ENCODE measurements around the gene THSD4. TPM values are rescaled to one million over a fixed set of nuclear protein-coding genes. Genes with fewer than 3 reads are reported as not detected.

The THSD4 gene
- polyA plus RNA-seq, 1 donor (not counting 4 experiments of a cell fraction or from before 2014, with no cell fraction given) = 24.5 TPM

DNA sequence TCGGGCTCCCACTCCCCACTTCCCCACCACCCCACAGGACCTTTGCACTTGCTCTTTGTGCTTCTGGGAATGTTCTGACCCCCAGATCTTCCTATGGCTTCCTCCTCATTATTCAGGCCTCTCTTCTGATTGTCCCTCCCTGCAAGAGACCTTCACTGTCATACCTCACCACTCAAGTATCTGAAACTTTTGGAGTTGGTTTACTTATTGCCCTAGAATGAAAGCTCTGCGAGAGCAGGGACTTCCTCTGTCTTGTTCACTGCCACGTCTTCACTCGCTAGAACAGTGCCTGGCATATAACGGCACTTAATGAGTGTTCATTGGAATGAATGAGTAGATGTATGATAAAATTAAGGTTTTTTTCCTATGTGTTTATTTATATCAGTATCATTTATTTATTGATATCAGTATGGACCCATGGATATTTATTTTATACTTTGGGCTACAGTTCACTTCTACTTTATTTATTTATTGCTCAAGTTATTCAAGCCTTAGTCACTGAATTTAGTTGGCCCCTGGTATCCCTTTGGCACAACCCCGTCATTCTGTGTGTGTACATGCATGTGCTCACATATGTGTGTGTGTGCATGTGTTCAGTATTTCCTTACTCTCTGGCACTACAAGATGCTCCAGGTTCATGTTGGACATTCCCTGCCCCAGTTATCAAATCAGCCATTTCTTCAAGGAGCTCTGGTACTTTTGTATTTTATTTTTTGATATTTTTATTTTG is 197.6 kb downstream of the THSD4 start:
- Histone ChIP-seq H3K79me2 (ENCODE audit: control insufficient read depth, insufficient read depth, low read length) (no peaks in the 10 kb centered on the region), H2AFZ (ENCODE audit: control insufficient read depth, low read length) (no peak overlapping the region), H3K27ac (ENCODE audit: control insufficient read depth, insufficient read depth, low read length) (no peak overlapping the region), H3K36me3 (ENCODE audit: control insufficient read depth in 2 of 2, extremely low read depth in 1 of 2, insufficient read depth in 2 of 2, low read length in 2 of 2) (peaks cover 11 to 18% of the 10 kb centered on the region in 2 experiments), H3K9ac (ENCODE audit: control insufficient read depth, extremely low read depth, insufficient read depth, low read length) (no peak overlapping the region), H3K4me3 (ENCODE audit: control insufficient read depth in 2 of 3, extremely low read depth in 1 of 3, insufficient read depth in 2 of 3, low read depth in 1 of 3, low read length in 3 of 3) (no peak overlapping the region), H3K4me2 (ENCODE audit: control insufficient read depth, extremely low read depth, insufficient read depth, low read depth, low read length) (no peak overlapping the region), H3K9me1 (ENCODE audit: control insufficient read depth, extremely low read depth, insufficient read depth, low read length) (no peaks in the 10 kb centered on the region), H3K4me1 (ENCODE audit: control insufficient read depth, extremely low read depth, insufficient read depth, low read length) (no peaks in the 10 kb centered on the region), H3K9me3 (ENCODE audit: control insufficient read depth, low read depth, low read length) (no peaks in the 10 kb centered on the region), H3K27me3 (ENCODE audit: control insufficient read depth, extremely low read depth, insufficient read depth, low read length) (no peaks in the 10 kb centered on the region), H4K20me1 (ENCODE audit: control insufficient read depth, extremely low read depth, insufficient read depth, low read length) (no peaks in the 10 kb centered on the region)
- DNase-seq (ENCODE audit: low read depth, low spot score) (no peak), FAIRE-seq (peak; percentile 34)
- TF ChIP-seq EZH2 (IDR thresholded peaks at IDR 0.05; ENCODE audit: low read length) = no peak
- TF ChIP-seq, protein P1, sequence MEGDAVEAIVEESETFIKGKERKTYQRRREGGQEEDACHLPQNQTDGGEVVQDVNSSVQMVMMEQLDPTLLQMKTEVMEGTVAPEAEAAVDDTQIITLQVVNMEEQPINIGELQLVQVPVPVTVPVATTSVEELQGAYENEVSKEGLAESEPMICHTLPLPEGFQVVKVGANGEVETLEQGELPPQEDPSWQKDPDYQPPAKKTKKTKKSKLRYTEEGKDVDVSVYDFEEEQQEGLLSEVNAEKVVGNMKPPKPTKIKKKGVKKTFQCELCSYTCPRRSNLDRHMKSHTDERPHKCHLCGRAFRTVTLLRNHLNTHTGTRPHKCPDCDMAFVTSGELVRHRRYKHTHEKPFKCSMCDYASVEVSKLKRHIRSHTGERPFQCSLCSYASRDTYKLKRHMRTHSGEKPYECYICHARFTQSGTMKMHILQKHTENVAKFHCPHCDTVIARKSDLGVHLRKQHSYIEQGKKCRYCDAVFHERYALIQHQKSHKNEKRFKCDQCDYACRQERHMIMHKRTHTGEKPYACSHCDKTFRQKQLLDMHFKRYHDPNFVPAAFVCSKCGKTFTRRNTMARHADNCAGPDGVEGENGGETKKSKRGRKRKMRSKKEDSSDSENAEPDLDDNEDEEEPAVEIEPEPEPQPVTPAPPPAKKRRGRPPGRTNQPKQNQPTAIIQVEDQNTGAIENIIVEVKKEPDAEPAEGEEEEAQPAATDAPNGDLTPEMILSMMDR (optimal IDR thresholded peaks at IDR 0.05 in 1 of 3, IDR thresholded peaks at IDR 0.05 in 1 of 3, conservative IDR thresholded peaks at IDR 0.05 in 1 of 3; ENCODE audit: extremely low read depth in 1 of 3, insufficient read depth in 2 of 3, low read length in 3 of 3) = no peak
- dilution Hi-C loops (cut with MboI; ENCODE audit: extremely low pct_ligation_motif_present, low sequenced_read_pairs) = no loop called here

DNA sequence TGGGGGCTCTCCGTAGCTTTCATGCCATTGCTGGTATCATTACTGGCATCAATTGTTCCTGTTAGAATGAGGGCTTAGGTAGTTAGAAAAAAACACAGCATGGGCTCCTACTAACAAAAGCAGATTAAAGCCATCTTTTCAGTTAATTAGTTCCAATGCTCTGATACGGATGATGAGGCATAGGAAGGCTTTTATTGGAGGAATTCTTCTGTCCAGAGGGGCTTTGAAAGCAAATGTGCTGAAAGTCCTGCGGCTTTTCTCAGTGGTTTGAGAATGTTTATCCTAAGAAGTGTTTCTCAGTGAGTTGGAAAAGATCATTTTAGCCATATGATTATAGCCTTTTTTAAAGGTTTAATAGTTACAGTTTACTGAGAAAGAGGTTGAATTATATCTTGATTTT is 198.5 kb downstream of the THSD4 start:
- no peak overlapping the region for H3K27ac ChIP-seq (ENCODE audit: control insufficient read depth, insufficient read depth, low read length)
- FAIRE-seq (no peak), DNase-seq (ENCODE audit: low read depth, low spot score) (no peak)
- H2AFZ ChIP-seq (ENCODE audit: control insufficient read depth, low read length) = no peak overlapping the region
- peaks cover 13 to 19% of the 10 kb centered on the region in 2 experiments for H3K36me3 ChIP-seq (ENCODE audit: control insufficient read depth in 2 of 2, extremely low read depth in 1 of 2, insufficient read depth in 2 of 2, low read length in 2 of 2)
- H3K27me3 ChIP-seq (ENCODE audit: control insufficient read depth, extremely low read depth, insufficient read depth, low read length) = no peaks in the 10 kb centered on the region
- no peaks in the 10 kb centered on the region for H3K9me1 ChIP-seq (ENCODE audit: control insufficient read depth, extremely low read depth, insufficient read depth, low read length)
- no peak overlapping the region for H3K4me3 ChIP-seq (ENCODE audit: control insufficient read depth in 2 of 3, extremely low read depth in 1 of 3, insufficient read depth in 2 of 3, low read depth in 1 of 3, low read length in 3 of 3)
- no peak overlapping the region for H3K9ac ChIP-seq (ENCODE audit: control insufficient read depth, extremely low read depth, insufficient read depth, low read length)
- dilution Hi-C loops (cut with MboI; ENCODE audit: extremely low pct_ligation_motif_present, low sequenced_read_pairs) = no loop called here
- no peaks in the 10 kb centered on the region for H3K9me3 ChIP-seq (ENCODE audit: control insufficient read depth, low read depth, low read length)
- no peaks in the 10 kb centered on the region for H4K20me1 ChIP-seq (ENCODE audit: control insufficient read depth, extremely low read depth, insufficient read depth, low read length)
- TF ChIP-seq, protein P1 (optimal IDR thresholded peaks at IDR 0.05 in 1 of 3, IDR thresholded peaks at IDR 0.05 in 1 of 3, conservative IDR thresholded peaks at IDR 0.05 in 1 of 3; ENCODE audit: extremely low read depth in 1 of 3, insufficient read depth in 2 of 3, low read length in 3 of 3) = no peak
- TF ChIP-seq EZH2 (IDR thresholded peaks at IDR 0.05; ENCODE audit: low read length) = no peak
- H3K4me2 ChIP-seq (ENCODE audit: control insufficient read depth, extremely low read depth, insufficient read depth, low read depth, low read length) = no peak overlapping the region
- H3K79me2 ChIP-seq (ENCODE audit: control insufficient read depth, insufficient read depth, low read length) = no peaks in the 10 kb centered on the region
- no peaks in the 10 kb centered on the region for H3K4me1 ChIP-seq (ENCODE audit: control insufficient read depth, extremely low read depth, insufficient read depth, low read length)
